Measurements from ENCODE around the gene C2orf81. TPM values are rescaled to one million over a fixed set of nuclear protein-coding genes. Genes with fewer than 3 reads are reported as not detected.
"Not testable (repeated sequence)": the region's sequence is repeated elsewhere in the genome, so short reads cannot be mapped to it uniquely, and the experiment has no call there.

Gene C2orf81
- total RNA-seq (2014; rRNA removed) (1.6 and 2.4 TPM in 2 replicates), Bru-seq, nascent RNA (percentile 35 among the genes with signal in this experiment), BruChase-seq, experiment 1, labeled RNA remaining after a 6-hour chase (percentile 49 among the genes with signal in this experiment), BruChase-seq, experiment 2, labeled RNA remaining after a 2-hour chase (percentile 53 among the genes with signal in this experiment)
- long read RNA-seq, transcript C2orf81-206 (1 exons, 2,407 nt): major isoform, 6 of 11 reads
- long read RNA-seq, partial matches to known transcripts: 1 of 11 reads
- long read RNA-seq, other reads (novel, unspliced or antisense): 0 of 11 reads

DNA sequence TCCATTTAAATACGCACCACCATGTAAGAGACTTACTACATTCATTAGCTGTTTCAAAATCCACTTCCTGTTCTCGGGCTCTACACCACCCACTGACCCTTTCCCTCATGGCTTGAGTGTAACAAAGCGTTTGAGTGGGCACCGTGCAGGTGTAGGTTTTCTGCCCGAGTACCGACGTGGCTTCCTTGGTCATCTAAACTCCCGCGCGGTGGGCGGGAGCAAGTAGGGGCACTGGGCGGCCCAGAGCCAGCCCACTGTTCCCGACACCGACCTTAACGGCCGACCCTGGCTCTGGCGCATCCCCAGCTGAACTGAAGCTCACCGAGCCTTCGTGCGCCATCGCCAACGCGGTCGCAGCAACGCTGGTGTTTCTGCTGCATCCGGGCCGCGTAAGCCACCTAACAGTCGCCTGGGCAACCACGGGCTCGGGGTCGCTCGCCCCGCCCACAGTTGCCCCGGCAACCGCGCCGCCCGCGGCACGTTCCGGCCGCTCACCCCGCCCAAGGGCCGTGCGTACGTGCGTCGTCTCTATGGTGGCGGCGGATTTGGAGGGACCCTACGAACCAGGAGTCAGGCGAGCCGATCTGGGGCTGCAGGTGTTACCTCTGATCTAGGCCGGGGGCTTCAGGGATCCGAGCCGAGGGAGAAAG lies at the start of gene C2orf81, which contains the start of gene WDR54:
TSS of gene C2orf81 (minus strand) at position 399 of the 650 bp plus-strand sequence. CDS start at position 340, 59 bp downstream.
TSS of gene WDR54 (plus strand) at position 510 of the 650 bp plus-strand sequence. CDS start 424 bp downstream, outside the sequence.
- DNase-seq: peak; percentile 94
- BruUV-seq (replicated peaks): no TSS peak

DNA sequence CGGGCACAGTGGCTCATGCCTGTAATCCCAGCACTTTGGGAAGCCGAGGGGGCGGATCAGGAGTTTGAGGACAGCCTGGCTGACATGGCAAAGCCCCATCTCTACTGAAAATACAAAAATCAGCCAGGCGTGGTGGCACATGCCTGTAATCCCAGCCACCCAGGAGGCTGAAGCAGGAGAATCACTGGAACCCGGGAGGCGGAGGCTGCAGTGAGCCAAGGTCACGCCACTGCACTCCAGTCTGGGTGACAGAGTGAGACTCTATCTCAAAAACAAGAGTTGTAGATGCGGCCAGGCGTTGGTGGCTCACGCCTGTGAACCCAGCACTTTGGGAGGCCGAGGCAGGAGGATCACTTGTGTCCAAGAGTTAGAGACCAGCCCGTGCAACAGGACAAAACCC lies 49.3 kb upstream of the C2orf81 start:
- H3K4me2 ChIP-seq (ENCODE audit: low read length); intact Hi-C loops (cut with micrococcal nuclease); H3K4me3 ChIP-seq (ENCODE audit: low read length); H3K27me3 ChIP-seq (ENCODE audit: low read length); H4K20me1 ChIP-seq (ENCODE audit: low read length); CTCF ChIA-PET; H3K9me3 ChIP-seq (ENCODE audit: low read length); DNase-seq; H3K36me3 ChIP-seq (ENCODE audit: low read depth, low read length); H3K9ac ChIP-seq (ENCODE audit: low read length); ATAC-seq; H3K27ac ChIP-seq (ENCODE audit: low read length); H2AFZ ChIP-seq (ENCODE audit: low read length); BruUV-seq (replicated peaks); H3K9me2 ChIP-seq (replicated peaks; ENCODE audit: low read length): not testable (repeated sequence)
- H3F3A ChIP-seq (ENCODE audit: low read length, unreplicated experiment): peaks cover 10% of the 10 kb centered on the region
- H3K4me1 ChIP-seq (ENCODE audit: insufficient read depth, low read length): peaks cover 14% of the 10 kb centered on the region
- POLR2A ChIA-PET (ENCODE audit: unreplicated experiment): interaction anchor here (0.6 kb wide), 1 partner anchor 466 kb away, joined by 3 read pairs; no protein-coding TSS in a partner anchor
- peaks cover 14% of the 10 kb centered on the region for H3K79me2 ChIP-seq (ENCODE audit: low read length)

More for the DNA sequence above, at the start of gene C2orf81, which contains the start of gene WDR54:
- Histone ChIP-seq H3K9me3 (ENCODE audit: low read length) (no peaks in the 10 kb centered on the region), H3K9me2 (replicated peaks; ENCODE audit: low read length) (no peaks in the 10 kb centered on the region), H3K4me2 (ENCODE audit: low read length) (peak within 1 kb of the TSS; percentile 99), H4K20me1 (ENCODE audit: low read length) (no peaks in the 10 kb centered on the region), H3K27me3 (ENCODE audit: low read length) (no peaks in the 10 kb centered on the region), H3K36me3 (ENCODE audit: low read depth, low read length) (peaks cover 10% of the 10 kb centered on the region; the same call in 1 of the 2 replicates), H3K79me2 (ENCODE audit: low read length) (no peaks in the 10 kb centered on the region), H2AFZ (ENCODE audit: low read length) (peak within 1 kb of the TSS; percentile 99), H3K27ac (ENCODE audit: low read length) (peak within 1 kb of the TSS; percentile 49), H3F3A (ENCODE audit: low read length, unreplicated experiment) (no peaks in the 10 kb centered on the region), H3K4me3 (ENCODE audit: low read length) (peak within 1 kb of the TSS; percentile 88), H3K4me1 (ENCODE audit: insufficient read depth, low read length) (peaks cover 6% of the 10 kb centered on the region; the same call in 1 of the 2 replicates), H3K9ac (ENCODE audit: low read length) (peak within 1 kb of the TSS; percentile 57)
- TF ChIP-seq, protein P1, sequence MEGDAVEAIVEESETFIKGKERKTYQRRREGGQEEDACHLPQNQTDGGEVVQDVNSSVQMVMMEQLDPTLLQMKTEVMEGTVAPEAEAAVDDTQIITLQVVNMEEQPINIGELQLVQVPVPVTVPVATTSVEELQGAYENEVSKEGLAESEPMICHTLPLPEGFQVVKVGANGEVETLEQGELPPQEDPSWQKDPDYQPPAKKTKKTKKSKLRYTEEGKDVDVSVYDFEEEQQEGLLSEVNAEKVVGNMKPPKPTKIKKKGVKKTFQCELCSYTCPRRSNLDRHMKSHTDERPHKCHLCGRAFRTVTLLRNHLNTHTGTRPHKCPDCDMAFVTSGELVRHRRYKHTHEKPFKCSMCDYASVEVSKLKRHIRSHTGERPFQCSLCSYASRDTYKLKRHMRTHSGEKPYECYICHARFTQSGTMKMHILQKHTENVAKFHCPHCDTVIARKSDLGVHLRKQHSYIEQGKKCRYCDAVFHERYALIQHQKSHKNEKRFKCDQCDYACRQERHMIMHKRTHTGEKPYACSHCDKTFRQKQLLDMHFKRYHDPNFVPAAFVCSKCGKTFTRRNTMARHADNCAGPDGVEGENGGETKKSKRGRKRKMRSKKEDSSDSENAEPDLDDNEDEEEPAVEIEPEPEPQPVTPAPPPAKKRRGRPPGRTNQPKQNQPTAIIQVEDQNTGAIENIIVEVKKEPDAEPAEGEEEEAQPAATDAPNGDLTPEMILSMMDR (conservative IDR thresholded peaks at IDR 0.05; ENCODE audit: low read depth, low read length): no peak
- no peak for TF ChIP-seq EZH2 (IDR thresholded peaks at IDR 0.05; ENCODE audit: low read length, unreplicated experiment)
- no peak for TF ChIP-seq EZH2phosphoT487 (IDR thresholded peaks at IDR 0.05; ENCODE audit: borderline replicate concordance, low read length)
- ATAC-seq: peak; percentile 85
- ChIA-PET CTCF (no interaction called here), POLR2A (ENCODE audit: unreplicated experiment) (no interaction called here)
- intact Hi-C loops (cut with micrococcal nuclease): loop anchor here (2.0 kb wide), 1 partner anchor 19 kb away; the partner anchor contains the start of gene RTKN

DNA sequence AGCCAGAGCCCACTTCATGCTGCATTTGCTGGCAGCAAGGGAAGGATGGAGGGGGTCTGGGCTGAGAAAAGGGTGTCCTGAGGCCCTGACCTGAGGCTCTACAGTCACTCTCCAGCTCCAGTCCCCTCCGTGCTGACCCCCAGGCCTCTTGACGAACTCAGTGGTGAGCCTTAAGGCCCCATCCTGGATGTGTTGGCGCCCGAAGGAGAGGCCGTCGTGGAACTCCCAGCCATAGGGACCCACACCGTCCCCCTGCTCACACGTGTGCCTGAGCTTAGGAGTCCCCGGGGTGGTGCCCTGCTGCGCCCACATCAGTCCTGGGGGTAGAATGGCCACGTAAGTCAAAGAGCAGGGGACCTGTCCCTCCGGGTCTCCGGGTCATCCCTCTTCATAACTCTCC lies 43.0 kb upstream of the C2orf81 start:
- Histone ChIP-seq H4K20me1 (ENCODE audit: low read length) (no peaks in the 10 kb centered on the region), H3K4me1 (ENCODE audit: insufficient read depth, low read length) (peaks cover 10% of the 10 kb centered on the region; the same call in 1 of the 2 replicates), H3K27me3 (ENCODE audit: low read length) (no peaks in the 10 kb centered on the region), H3K27ac (ENCODE audit: low read length) (no peak overlapping the region), H3K4me2 (ENCODE audit: low read length) (peak overlapping the region; percentile 100), H3K4me3 (ENCODE audit: low read length) (peak overlapping the region; percentile 94), H3K9me2 (replicated peaks; ENCODE audit: low read length) (no peaks in the 10 kb centered on the region), H3K36me3 (ENCODE audit: low read depth, low read length) (peaks cover 5% of the 10 kb centered on the region; the same call in 1 of the 2 replicates), H2AFZ (ENCODE audit: low read length) (peak overlapping the region; percentile 95), H3K9ac (ENCODE audit: low read length) (peak overlapping the region; percentile 88), H3K9me3 (ENCODE audit: low read length) (no peaks in the 10 kb centered on the region), H3F3A (ENCODE audit: low read length, unreplicated experiment) (no peaks in the 10 kb centered on the region), H3K79me2 (ENCODE audit: low read length) (peaks cover 35% of the 10 kb centered on the region)
- ChIA-PET POLR2A (ENCODE audit: unreplicated experiment) (no interaction called here), CTCF (no interaction called here)
- ATAC-seq (peak; percentile 4; the same call in 1 of the 2 replicates), DNase-seq (no peak)
- intact Hi-C loops (cut with micrococcal nuclease): no loop called here
- TF ChIP-seq EZH2phosphoT487 (IDR thresholded peaks at IDR 0.05; ENCODE audit: borderline replicate concordance, low read length) (no peak), EZH2 (IDR thresholded peaks at IDR 0.05; ENCODE audit: low read length, unreplicated experiment) (no peak)
- TF ChIP-seq, protein P1 (conservative IDR thresholded peaks at IDR 0.05; ENCODE audit: low read depth, low read length): no peak
- BruUV-seq (replicated peaks): TSS peak; percentile 25
